ENCODE results near the gene TMEM135.

- TF ChIP-seq CTCF (IDR thresholded peaks at IDR 0.05) (no peak), POLR2A (IDR thresholded peaks at IDR 0.05) (no peak), POLR2AphosphoS5 (IDR thresholded peaks at IDR 0.05) (no peak)
These were observed 137.1 kb downstream of the TMEM135 start for GRCh38 chr11:87174870-87175269.

Data from transverse colon (tissue), 4 donors.